Thoracic aorta (tissue), 2 donors: Measurements from ENCODE around the gene DCAF12. TPM values are rescaled to one million over a fixed set of nuclear protein-coding genes. Genes with fewer than 3 reads are reported as not detected.

ENCODE experiments used
- ATAC-seq: fragments of 150-250 bp; one replicate; pipeline ENCODE4 v1.8.0; 2017; ENCODE audit warnings: low read depth; ENCODE audit not compliant: insufficient number of reproducible peaks, low FRiP score
- DNase-seq: peaks from one replicate; pipeline ENCODE4 v3.0.0-alpha.2; 2020; ENCODE audit warnings: low spot score
- H3K27ac ChIP-seq, 2 donors: fragments of 200-600 bp; sonication (generic); 1 replicate in 1 of 2; 2 replicates in 1 of 2; pipeline ENCODE4 v1.5.1; 2016; ENCODE audit warnings: mild to moderate bottlenecking in 2 of 2, moderate library complexity in 2 of 2
- H3K27me3 ChIP-seq: fragments of 200-600 bp; sonication (generic); replicated peaks from 2 replicates; pipeline ENCODE4 v1.6.0; 2016; ENCODE audit warnings: mild to moderate bottlenecking; ENCODE audit not compliant: insufficient read depth
- H3K36me3 ChIP-seq: fragments of 200-600 bp; sonication (generic); one replicate; pipeline ENCODE4 v1.5.1; 2016
- H3K4me1 ChIP-seq, 2 donors: fragments of 200-600 bp; sonication (generic); 1 replicate in 1 of 2; 2 replicates in 1 of 2; pipeline versions ENCODE4 v1.5.1 to v1.6.0; 2016; ENCODE audit warnings: low read depth in 2 of 2, mild to moderate bottlenecking in 1 of 2; ENCODE audit not compliant: control insufficient read depth in 1 of 2
- H3K4me3 ChIP-seq: fragments of 200-600 bp; sonication (generic); 2 replicates; pipeline ENCODE4 v1.5.1; 2016; ENCODE audit warnings: mild to moderate bottlenecking
- H3K9me3 ChIP-seq: fragments of 200-600 bp; sonication (generic); 2 replicates; pipeline ENCODE4 v1.5.1; 2016
- CTCF ChIP-seq: fragments of 200-600 bp; sonication (generic); IDR thresholded peaks from one replicate; pipeline ENCODE4 v1.5.1; 2019; ENCODE audit warnings: antibody characterized with exemption
- total RNA-seq, 2 donors: library from RNA; depleted of rRNA; stranded (reverse); fragments of >200 nt; gene quantifications; one replicate each; pipeline versions ENCODE4 v1.1.0 to v1.2.3, GENCODE V29; 2016

The DCAF12 gene
- total RNA-seq, 2 donors from 2014 or later: 14.9 to 31.4 TPM

DNA sequence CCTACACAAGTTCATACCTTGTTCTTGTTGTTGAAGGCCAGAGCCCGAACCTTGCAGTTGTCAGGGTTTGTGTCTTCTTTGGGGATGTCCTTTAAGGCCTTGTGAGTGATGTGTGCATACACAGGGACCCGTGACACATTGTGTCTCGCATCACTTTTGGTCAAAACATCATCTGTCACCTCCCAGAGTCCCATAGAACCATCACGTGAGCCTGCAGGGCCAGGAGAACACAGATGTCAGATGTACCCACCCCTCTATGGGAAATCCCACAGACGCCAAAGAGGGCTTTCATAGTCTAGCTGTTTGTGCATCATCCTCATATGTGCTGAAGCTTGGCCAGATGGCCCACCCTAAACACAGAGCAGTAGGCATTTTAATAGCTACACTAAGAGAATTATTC, 28.2 kb downstream of the DCAF12 start:
- no peak for ATAC-seq
- no peak for TF ChIP-seq CTCF
- Histone ChIP-seq H3K36me3 (peaks cover 68% of the 10 kb centered on the region), H3K9me3 (no peaks in the 10 kb centered on the region), H3K4me1 (no peaks in the 10 kb centered on the region), H3K27ac (no peak overlapping the region), H3K4me3 (no peak overlapping the region), H3K27me3 (no peaks in the 10 kb centered on the region)
- no peak for DNase-seq

DNA sequence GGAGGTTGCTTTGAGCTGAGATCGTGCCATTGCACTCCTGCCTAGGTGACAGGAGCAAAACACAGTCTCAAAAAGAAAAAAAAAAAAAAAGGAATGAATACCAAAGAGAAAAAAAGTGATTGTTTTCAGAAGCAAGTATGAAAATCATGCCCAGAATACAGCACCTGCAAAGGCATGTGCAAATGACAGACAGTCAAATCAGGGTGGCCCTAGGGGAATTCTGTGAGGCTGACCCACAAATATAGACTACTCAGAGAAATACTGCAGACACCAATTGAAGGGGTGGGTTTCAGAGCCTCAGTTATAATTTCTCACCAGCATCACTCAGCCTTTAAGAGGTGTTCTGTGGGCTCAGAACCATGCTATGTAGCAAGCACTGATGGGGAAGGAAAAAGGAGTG, 28.6 kb downstream of the DCAF12 start:
- DNase-seq (no peak), ATAC-seq (no peak)
- TF ChIP-seq CTCF: no peak
- H3K4me3 ChIP-seq: no peak overlapping the region
- no peaks in the 10 kb centered on the region for H3K27me3 ChIP-seq
- H3K4me1 ChIP-seq: no peaks in the 10 kb centered on the region
- H3K27ac ChIP-seq: no peak overlapping the region
- no peaks in the 10 kb centered on the region for H3K9me3 ChIP-seq
- peaks cover 68% of the 10 kb centered on the region for H3K36me3 ChIP-seq

DNA sequence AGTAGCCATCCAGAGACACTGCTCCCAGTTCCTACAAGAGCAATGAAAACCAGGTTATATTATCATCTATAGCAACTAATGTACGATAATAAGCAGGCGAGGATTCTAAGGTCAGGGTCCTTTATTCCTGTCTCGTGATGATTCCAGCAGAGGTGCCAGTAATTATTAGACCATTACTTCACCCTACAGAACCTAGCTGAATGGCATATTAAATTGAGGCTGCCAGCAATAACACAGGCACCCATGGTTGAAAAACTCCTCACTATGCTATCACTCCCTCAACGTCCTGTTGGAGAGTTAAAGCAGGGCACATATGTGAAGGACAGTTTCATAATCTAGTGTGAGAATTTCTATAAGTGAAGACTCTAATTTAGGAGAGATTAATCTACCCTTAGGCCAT, 29.7 kb downstream of the DCAF12 start:
- Histone ChIP-seq H3K9me3 (no peaks in the 10 kb centered on the region), H3K36me3 (peaks cover 57% of the 10 kb centered on the region), H3K27me3 (no peaks in the 10 kb centered on the region), H3K27ac (no peak overlapping the region), H3K4me1 (no peaks in the 10 kb centered on the region), H3K4me3 (no peak overlapping the region)
- DNase-seq (no peak), ATAC-seq (no peak)
- no peak for TF ChIP-seq CTCF

DNA sequence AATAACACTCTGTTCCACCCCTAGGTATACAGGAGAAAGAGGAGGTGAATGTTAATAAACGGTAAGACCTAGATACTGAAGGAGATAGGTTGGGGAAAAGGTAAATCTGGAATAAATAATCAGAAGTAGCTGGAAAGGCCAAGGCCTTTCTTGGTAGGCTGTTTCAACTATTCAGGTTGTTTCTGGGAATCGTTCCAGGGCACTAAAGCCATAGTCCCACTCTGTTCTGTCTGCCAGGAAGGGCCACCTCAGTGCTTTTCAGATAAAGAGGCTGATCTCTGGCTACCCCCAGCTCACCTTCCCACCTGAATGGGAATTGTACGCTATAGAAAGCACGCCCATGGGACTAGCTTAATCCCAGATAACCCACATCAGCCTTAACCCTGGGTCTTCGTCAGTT, 32.9 kb downstream of the DCAF12 start:
- TF ChIP-seq CTCF: no peak
- Histone ChIP-seq H3K4me1 (no peaks in the 10 kb centered on the region), H3K9me3 (no peaks in the 10 kb centered on the region), H3K27ac (no peak overlapping the region), H3K4me3 (no peak overlapping the region), H3K36me3 (peaks cover 80% of the 10 kb centered on the region), H3K27me3 (no peaks in the 10 kb centered on the region)
- DNase-seq (no peak), ATAC-seq (no peak)

GRCh38 chr9:34089311-34089710, 37.2 kb downstream of the DCAF12 start:
- Histone ChIP-seq H3K4me3 (no peak overlapping the region), H3K27me3 (no peaks in the 10 kb centered on the region), H3K36me3 (peaks cover 56% of the 10 kb centered on the region), H3K9me3 (no peaks in the 10 kb centered on the region), H3K4me1 (peaks cover 24 to 33% of the 10 kb centered on the region in 2 donors), H3K27ac (no peak overlapping the region)
- ATAC-seq (no peak), DNase-seq (no peak)
- no peak for TF ChIP-seq CTCF
